ENCODE measurements around the gene ZNF503.

ZNF503 gene

GRCh38 chr10:75432176-75432575 is 30.6 kb upstream of the ZNF503 start:
- Histone ChIP-seq H3K27ac (ENCODE audit: insufficient read depth, low read length, poor library complexity, severe bottlenecking) (no peak overlapping the region), H3K27me3 (replicated peaks; ENCODE audit: control insufficient read depth, insufficient read depth, low read length, poor library complexity, severe bottlenecking) (peaks cover 10% of the 10 kb centered on the region), H3K9me3 (ENCODE audit: control insufficient read depth, low read length) (no peaks in the 10 kb centered on the region), H3K4me3 (ENCODE audit: insufficient read depth, low read depth, low read length, poor library complexity, severe bottlenecking) (no peak overlapping the region), H3K4me1 (ENCODE audit: control insufficient read depth, insufficient read depth, low read length, poor library complexity, severe bottlenecking) (no peaks in the 10 kb centered on the region), H3K36me3 (ENCODE audit: control insufficient read depth, insufficient read depth, low read length) (no peaks in the 10 kb centered on the region)
- no peak for DNase-seq

- H3K4me3 ChIP-seq (ENCODE audit: insufficient read depth, low read depth, low read length, poor library complexity, severe bottlenecking): no peak within 1 kb of the TSS
Measured at GRCh38 chr10:75431180-75432111, 29.9 kb upstream of the ZNF503 start, which contains the start of gene LRMDA. Gene LRMDA (plus strand): TSS chr10:75431624.

GRCh38 chr10:75430000-75430763 is 28.6 kb upstream of the ZNF503 start:
- Histone ChIP-seq H3K27ac (ENCODE audit: insufficient read depth, low read length, poor library complexity, severe bottlenecking) (no peak overlapping the region), H3K4me3 (ENCODE audit: insufficient read depth, low read depth, low read length, poor library complexity, severe bottlenecking) (no peak overlapping the region), H3K9me3 (ENCODE audit: control insufficient read depth, low read length) (no peaks in the 10 kb centered on the region), H3K36me3 (ENCODE audit: control insufficient read depth, insufficient read depth, low read length) (no peaks in the 10 kb centered on the region), H3K27me3 (replicated peaks; ENCODE audit: control insufficient read depth, insufficient read depth, low read length, poor library complexity, severe bottlenecking) (peaks cover 10% of the 10 kb centered on the region), H3K4me1 (ENCODE audit: control insufficient read depth, insufficient read depth, low read length, poor library complexity, severe bottlenecking) (no peaks in the 10 kb centered on the region)
- DNase-seq: no peak

More at GRCh38 chr10:75431180-75432111, 29.9 kb upstream of the ZNF503 start, which contains the start of gene LRMDA:
- Histone ChIP-seq H3K9me3 (ENCODE audit: control insufficient read depth, low read length) (no peaks in the 10 kb centered on the region), H3K27me3 (replicated peaks; ENCODE audit: control insufficient read depth, insufficient read depth, low read length, poor library complexity, severe bottlenecking) (peaks cover 10% of the 10 kb centered on the region), H3K4me1 (ENCODE audit: control insufficient read depth, insufficient read depth, low read length, poor library complexity, severe bottlenecking) (no peaks in the 10 kb centered on the region), H3K27ac (ENCODE audit: insufficient read depth, low read length, poor library complexity, severe bottlenecking) (no peak within 1 kb of the TSS), H3K36me3 (ENCODE audit: control insufficient read depth, insufficient read depth, low read length) (no peaks in the 10 kb centered on the region)
- DNase-seq: no peak

DNA sequence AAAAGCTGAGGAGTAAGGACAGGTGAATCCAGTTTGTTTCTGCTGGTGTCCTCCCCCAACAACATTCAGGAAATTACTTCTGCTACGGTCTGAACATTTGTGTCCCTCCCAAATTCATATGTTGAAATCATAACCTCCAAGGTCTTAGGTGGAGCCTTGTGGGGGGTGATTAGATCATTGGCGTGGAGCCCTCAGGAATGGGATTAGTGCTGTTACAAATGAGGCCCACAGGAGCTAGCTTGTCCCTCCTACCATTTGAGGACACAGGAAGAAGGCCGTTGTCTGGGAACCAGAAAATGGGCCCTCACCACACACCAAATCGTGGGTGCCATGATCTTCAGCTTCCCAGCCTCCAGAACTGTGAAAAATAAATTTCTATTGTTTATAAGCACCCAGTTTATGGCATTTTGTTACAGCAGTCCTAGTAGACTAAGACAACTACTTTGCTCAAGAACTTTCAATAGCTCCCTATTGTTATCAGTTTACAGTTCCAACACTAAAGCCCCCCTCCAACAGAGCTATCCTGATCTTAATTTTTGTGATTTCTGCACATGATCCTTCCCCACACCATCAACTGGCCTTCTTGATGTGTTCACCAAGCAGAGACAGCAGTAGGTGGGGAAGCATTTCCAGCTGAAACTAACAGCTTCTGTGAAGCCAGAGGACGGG is 27.7 kb upstream of the ZNF503 start:
- DNase-seq: no peak
- Histone ChIP-seq H3K4me3 (ENCODE audit: insufficient read depth, low read depth, low read length, poor library complexity, severe bottlenecking) (no peak overlapping the region), H3K4me1 (ENCODE audit: control insufficient read depth, insufficient read depth, low read length, poor library complexity, severe bottlenecking) (no peaks in the 10 kb centered on the region), H3K27ac (ENCODE audit: insufficient read depth, low read length, poor library complexity, severe bottlenecking) (no peak overlapping the region), H3K27me3 (replicated peaks; ENCODE audit: control insufficient read depth, insufficient read depth, low read length, poor library complexity, severe bottlenecking) (peaks cover 10% of the 10 kb centered on the region), H3K9me3 (ENCODE audit: control insufficient read depth, low read length) (no peaks in the 10 kb centered on the region), H3K36me3 (ENCODE audit: control insufficient read depth, insufficient read depth, low read length) (no peaks in the 10 kb centered on the region)

DNA sequence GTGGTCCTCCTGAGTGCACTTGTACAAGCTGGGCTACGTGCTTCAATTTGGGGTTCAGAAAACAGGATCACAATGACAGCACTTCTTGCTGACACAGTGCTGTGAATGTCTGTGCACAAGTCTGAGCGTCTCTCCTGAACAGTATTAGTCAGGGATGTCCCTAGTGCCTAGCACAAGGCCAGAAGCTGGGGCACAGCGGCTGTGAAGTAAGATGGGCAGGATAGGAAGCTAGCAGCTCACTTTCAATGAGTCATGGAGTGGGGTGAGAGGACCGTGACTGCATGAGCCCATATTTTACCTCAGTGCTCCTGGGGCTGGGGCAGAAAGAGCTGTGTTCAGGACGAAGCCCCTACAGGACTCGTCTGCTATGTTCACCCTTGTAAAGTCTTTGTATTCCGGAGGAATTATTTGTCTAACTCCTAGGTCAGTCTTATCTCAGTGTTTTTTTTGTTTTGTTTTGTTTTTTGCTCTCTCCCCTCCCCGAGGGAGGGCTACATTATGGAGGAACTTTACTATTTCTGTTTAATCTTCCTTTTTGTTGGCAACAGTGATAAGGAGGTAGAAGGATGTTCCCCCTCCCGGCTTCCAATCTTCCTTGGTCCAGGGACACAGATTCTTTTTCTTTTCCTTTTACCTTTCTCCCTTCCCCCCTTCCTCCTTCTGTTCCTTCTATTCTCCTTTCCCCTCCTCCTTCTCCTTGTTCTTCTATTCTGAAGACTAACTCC is 27.0 kb upstream of the ZNF503 start:
- Histone ChIP-seq H3K36me3 (ENCODE audit: control insufficient read depth, insufficient read depth, low read length) (no peaks in the 10 kb centered on the region), H3K4me1 (ENCODE audit: control insufficient read depth, insufficient read depth, low read length, poor library complexity, severe bottlenecking) (no peaks in the 10 kb centered on the region), H3K27ac (ENCODE audit: insufficient read depth, low read length, poor library complexity, severe bottlenecking) (no peak overlapping the region), H3K4me3 (ENCODE audit: insufficient read depth, low read depth, low read length, poor library complexity, severe bottlenecking) (no peak overlapping the region), H3K9me3 (ENCODE audit: control insufficient read depth, low read length) (no peaks in the 10 kb centered on the region), H3K27me3 (replicated peaks; ENCODE audit: control insufficient read depth, insufficient read depth, low read length, poor library complexity, severe bottlenecking) (peaks cover 10% of the 10 kb centered on the region)
- no peak for DNase-seq

DNA sequence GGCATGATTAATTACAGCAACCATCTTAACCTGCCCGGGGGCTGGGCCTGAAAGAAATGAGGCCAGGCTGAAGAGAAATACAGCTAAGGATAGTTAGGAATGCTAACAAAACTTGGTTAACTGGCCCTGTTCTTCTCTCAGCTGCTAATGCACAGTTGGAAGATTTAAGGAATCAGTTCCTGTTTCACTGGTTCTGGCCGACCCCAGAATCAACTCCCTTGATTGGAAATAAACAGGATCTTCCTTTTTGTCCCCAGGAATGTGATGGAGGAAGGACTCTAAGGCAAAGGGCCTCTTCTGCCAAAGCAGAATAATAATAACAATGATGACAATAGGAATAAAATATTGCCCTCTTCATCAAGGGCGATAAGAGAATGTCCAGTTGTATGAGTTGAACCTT is 26.4 kb upstream of the ZNF503 start:
- Histone ChIP-seq H3K4me1 (ENCODE audit: control insufficient read depth, insufficient read depth, low read length, poor library complexity, severe bottlenecking) (no peaks in the 10 kb centered on the region), H3K9me3 (ENCODE audit: control insufficient read depth, low read length) (no peaks in the 10 kb centered on the region), H3K27me3 (replicated peaks; ENCODE audit: control insufficient read depth, insufficient read depth, low read length, poor library complexity, severe bottlenecking) (peaks cover 4% of the 10 kb centered on the region), H3K27ac (ENCODE audit: insufficient read depth, low read length, poor library complexity, severe bottlenecking) (no peak overlapping the region), H3K36me3 (ENCODE audit: control insufficient read depth, insufficient read depth, low read length) (no peaks in the 10 kb centered on the region), H3K4me3 (ENCODE audit: insufficient read depth, low read depth, low read length, poor library complexity, severe bottlenecking) (no peak overlapping the region)
- no peak for DNase-seq

DNA sequence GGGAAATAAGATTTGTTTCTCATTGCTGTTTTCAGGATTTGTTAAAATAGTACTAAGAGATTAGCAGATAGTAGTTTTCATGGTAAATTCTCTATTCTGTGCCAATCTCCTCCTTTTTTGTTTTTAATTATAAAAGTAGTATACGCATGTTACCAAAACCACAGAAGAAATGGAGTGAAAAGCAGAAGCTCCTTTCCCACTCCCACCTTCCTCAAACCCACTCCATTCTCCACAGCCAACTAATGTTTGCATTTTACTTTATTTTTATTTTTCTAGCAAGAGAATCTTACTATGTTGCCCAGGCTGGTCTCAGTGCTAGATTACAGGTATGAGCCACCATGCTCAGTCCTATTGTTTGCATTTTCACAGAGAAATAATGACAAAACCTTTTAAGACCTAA is 25.3 kb upstream of the ZNF503 start:
- Histone ChIP-seq H3K4me1 (ENCODE audit: control insufficient read depth, insufficient read depth, low read length, poor library complexity, severe bottlenecking) (no peaks in the 10 kb centered on the region), H3K36me3 (ENCODE audit: control insufficient read depth, insufficient read depth, low read length) (no peaks in the 10 kb centered on the region), H3K27ac (ENCODE audit: insufficient read depth, low read length, poor library complexity, severe bottlenecking) (no peak overlapping the region), H3K27me3 (replicated peaks; ENCODE audit: control insufficient read depth, insufficient read depth, low read length, poor library complexity, severe bottlenecking) (peaks cover 4% of the 10 kb centered on the region), H3K9me3 (ENCODE audit: control insufficient read depth, low read length) (no peaks in the 10 kb centered on the region), H3K4me3 (ENCODE audit: insufficient read depth, low read depth, low read length, poor library complexity, severe bottlenecking) (no peak overlapping the region)
- no peak for DNase-seq

DNA sequence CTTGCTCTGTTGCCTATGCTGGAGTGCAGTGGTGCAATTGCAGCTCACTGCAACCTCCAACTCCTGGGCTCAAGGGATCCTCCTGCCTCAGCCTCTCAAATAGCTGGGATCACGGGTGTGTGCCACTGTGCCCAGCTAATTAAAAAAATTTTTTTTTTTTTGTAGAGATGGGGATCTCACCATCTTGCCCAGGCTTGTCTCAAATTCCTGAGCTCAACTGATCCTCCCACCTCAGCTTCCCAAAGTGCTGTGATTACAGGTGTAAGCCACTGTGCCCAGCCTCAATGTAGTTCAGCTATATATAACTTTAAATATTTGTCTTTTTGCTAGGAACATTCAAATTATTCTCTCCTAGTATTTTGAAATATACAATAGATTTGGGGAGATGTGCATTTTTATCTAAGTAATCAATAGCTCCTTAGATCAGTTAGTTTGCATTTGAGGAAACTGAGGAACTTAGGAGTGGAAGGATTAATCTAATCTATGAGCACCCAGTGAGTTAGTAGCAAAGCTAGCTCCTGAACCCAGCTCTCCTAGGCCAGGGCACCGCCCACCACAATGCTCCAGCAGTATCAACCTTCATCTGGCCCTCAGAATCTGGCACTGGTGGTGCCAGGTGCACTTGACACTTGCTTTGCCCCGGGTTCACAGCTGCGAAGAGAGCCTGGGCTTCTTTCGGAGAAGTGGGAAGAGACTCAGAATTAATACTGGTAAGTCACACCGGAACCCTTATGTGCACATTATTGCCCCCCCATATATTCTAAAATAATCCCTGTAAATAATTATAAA is 23.9 kb upstream of the ZNF503 start:
- no peak overlapping the region for H3K27ac ChIP-seq (ENCODE audit: insufficient read depth, low read length, poor library complexity, severe bottlenecking)
- peaks cover 4% of the 10 kb centered on the region for H3K27me3 ChIP-seq (replicated peaks; ENCODE audit: control insufficient read depth, insufficient read depth, low read length, poor library complexity, severe bottlenecking)
- H3K4me3 ChIP-seq (ENCODE audit: insufficient read depth, low read depth, low read length, poor library complexity, severe bottlenecking): no peak overlapping the region
- no peak for DNase-seq
- H3K4me1 ChIP-seq (ENCODE audit: control insufficient read depth, insufficient read depth, low read length, poor library complexity, severe bottlenecking): no peaks in the 10 kb centered on the region
- no peaks in the 10 kb centered on the region for H3K36me3 ChIP-seq (ENCODE audit: control insufficient read depth, insufficient read depth, low read length)
- H3K9me3 ChIP-seq (ENCODE audit: control insufficient read depth, low read length): no peaks in the 10 kb centered on the region

GRCh38 chr10:75424571-75424970 is 23.0 kb upstream of the ZNF503 start:
- H3K9me3 ChIP-seq (ENCODE audit: control insufficient read depth, low read length): no peaks in the 10 kb centered on the region
- no peak for DNase-seq
- H3K4me1 ChIP-seq (ENCODE audit: control insufficient read depth, insufficient read depth, low read length, poor library complexity, severe bottlenecking): no peaks in the 10 kb centered on the region
- no peaks in the 10 kb centered on the region for H3K27me3 ChIP-seq (replicated peaks; ENCODE audit: control insufficient read depth, insufficient read depth, low read length, poor library complexity, severe bottlenecking)
- H3K36me3 ChIP-seq (ENCODE audit: control insufficient read depth, insufficient read depth, low read length): no peaks in the 10 kb centered on the region
- no peak overlapping the region for H3K27ac ChIP-seq (ENCODE audit: insufficient read depth, low read length, poor library complexity, severe bottlenecking)
- H3K4me3 ChIP-seq (ENCODE audit: insufficient read depth, low read depth, low read length, poor library complexity, severe bottlenecking): no peak overlapping the region
